ENCODE data around the gene ORAI3. TPM values are rescaled to one million over a fixed set of nuclear protein-coding genes. Genes with fewer than 3 reads are reported as not detected.

Gene ORAI3
- polyA plus RNA-seq, 1 of the 3 experiments (the other 2 are of a cell fraction), result 29.0 TPM

DNA sequence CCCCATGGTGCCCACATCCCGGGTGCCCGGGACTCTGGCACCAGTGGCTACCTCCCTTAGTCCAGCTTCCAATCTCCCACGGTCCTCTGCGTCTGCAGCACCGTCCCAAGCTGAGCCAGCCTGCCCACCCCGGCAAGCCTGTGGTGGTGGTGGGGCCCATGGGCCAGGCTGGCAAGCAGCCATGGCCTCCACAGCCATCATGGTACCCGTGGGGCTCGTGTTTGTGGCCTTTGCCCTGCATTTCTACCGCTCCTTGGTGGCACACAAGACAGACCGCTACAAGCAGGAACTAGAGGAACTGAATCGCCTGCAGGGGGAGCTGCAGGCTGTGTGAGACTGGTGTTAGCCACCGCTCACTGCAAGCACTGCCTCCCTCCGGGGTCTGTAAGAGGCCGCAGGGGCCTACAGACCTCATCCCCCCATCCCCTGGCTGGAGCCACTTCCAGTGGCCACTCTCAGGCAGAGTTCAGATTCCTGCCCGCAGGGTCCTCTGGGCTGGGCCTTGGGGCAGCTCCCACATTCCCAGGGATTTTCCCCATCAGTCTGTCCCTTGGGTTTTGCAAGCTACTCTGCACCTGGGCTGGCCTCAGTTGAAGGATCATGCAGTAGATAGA, 4.8 kb downstream of the ORAI3 start:
- H3F3A ChIP-seq (replicated peaks; ENCODE audit: insufficient read depth), result peaks cover 61% of the 10 kb centered on the region
- DNase-seq, result peak; percentile 76
- CTCF ChIA-PET, result interaction anchor here (0.7 to 6.4 kb wide), 26 partner anchors 9 to 507 kb away, joined by 3 to 45 read pairs (median 3); partner anchors contain the start of genes KAT8 and ZNF843
- H3K9ac ChIP-seq, result no peak overlapping the region
- no peaks in the 10 kb centered on the region for H3K27me3 ChIP-seq (ENCODE audit: insufficient read depth)
- no peak overlapping the region for H2AFZ ChIP-seq (ENCODE audit: low read depth)
- no peaks in the 10 kb centered on the region; the same call in 1 of the 2 replicates for H4K20me1 ChIP-seq (ENCODE audit: insufficient read depth)
- no peak overlapping the region for H3K4me3 ChIP-seq (ENCODE audit: low read depth in 2 of 2, low read length in 1 of 2)
- H3K79me2 ChIP-seq (ENCODE audit: insufficient read depth), result peaks cover 15% of the 10 kb centered on the region
- peaks cover 0 to 32% of the 10 kb centered on the region in 2 experiments; a peak in 1 of 4 replicates for H3K4me1 ChIP-seq (ENCODE audit: control insufficient read depth in 1 of 2, insufficient read depth in 2 of 2, low read depth in 1 of 2, low read length in 1 of 2)
- H3K9me3 ChIP-seq, result no peaks in the 10 kb centered on the region
- 39% methylated on average over 13 of the region's 15 CpGs for WGBS (ENCODE audit: low lambda C conversion rate)
- H3K36me3 ChIP-seq (replicated peaks in 1 of 2; ENCODE audit: control insufficient read depth in 1 of 2, insufficient read depth in 2 of 2, low read length in 1 of 2), result no peaks in the 10 kb centered on the region
- no peak overlapping the region for H3K4me2 ChIP-seq
- TF ChIP-seq, protein P1, sequence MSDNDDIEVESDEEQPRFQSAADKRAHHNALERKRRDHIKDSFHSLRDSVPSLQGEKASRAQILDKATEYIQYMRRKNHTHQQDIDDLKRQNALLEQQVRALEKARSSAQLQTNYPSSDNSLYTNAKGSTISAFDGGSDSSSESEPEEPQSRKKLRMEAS (IDR thresholded peaks at IDR 0.05; ENCODE audit: low read depth), result no peak
- peak; percentile 3; the same call in 1 of the 2 replicates for TF ChIP-seq NRF1 (IDR thresholded peaks at IDR 0.05; ENCODE audit: low read depth, low read length)
- no peak for TF ChIP-seq MXI1 (IDR thresholded peaks at IDR 0.05; ENCODE audit: low read depth, low read length)
- TF ChIP-seq RAD21 (IDR thresholded peaks at IDR 0.05; ENCODE audit: low read length), result peak; percentile 70
- peak; percentile 31 for TF ChIP-seq CHD2 (IDR thresholded peaks at IDR 0.05; ENCODE audit: low read length, partially characterized antibody)
- no peak for TF ChIP-seq TCF12 (IDR thresholded peaks at IDR 0.05)
- peak; percentile 55 for TF ChIP-seq ELF1 (IDR thresholded peaks at IDR 0.05)
- TF ChIP-seq, protein P2, sequence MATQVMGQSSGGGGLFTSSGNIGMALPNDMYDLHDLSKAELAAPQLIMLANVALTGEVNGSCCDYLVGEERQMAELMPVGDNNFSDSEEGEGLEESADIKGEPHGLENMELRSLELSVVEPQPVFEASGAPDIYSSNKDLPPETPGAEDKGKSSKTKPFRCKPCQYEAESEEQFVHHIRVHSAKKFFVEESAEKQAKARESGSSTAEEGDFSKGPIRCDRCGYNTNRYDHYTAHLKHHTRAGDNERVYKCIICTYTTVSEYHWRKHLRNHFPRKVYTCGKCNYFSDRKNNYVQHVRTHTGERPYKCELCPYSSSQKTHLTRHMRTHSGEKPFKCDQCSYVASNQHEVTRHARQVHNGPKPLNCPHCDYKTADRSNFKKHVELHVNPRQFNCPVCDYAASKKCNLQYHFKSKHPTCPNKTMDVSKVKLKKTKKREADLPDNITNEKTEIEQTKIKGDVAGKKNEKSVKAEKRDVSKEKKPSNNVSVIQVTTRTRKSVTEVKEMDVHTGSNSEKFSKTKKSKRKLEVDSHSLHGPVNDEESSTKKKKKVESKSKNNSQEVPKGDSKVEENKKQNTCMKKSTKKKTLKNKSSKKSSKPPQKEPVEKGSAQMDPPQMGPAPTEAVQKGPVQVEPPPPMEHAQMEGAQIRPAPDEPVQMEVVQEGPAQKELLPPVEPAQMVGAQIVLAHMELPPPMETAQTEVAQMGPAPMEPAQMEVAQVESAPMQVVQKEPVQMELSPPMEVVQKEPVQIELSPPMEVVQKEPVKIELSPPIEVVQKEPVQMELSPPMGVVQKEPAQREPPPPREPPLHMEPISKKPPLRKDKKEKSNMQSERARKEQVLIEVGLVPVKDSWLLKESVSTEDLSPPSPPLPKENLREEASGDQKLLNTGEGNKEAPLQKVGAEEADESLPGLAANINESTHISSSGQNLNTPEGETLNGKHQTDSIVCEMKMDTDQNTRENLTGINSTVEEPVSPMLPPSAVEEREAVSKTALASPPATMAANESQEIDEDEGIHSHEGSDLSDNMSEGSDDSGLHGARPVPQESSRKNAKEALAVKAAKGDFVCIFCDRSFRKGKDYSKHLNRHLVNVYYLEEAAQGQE (IDR thresholded peaks at IDR 0.05; ENCODE audit: low read depth, low read length), result no peak
- TF ChIP-seq, protein P3, sequence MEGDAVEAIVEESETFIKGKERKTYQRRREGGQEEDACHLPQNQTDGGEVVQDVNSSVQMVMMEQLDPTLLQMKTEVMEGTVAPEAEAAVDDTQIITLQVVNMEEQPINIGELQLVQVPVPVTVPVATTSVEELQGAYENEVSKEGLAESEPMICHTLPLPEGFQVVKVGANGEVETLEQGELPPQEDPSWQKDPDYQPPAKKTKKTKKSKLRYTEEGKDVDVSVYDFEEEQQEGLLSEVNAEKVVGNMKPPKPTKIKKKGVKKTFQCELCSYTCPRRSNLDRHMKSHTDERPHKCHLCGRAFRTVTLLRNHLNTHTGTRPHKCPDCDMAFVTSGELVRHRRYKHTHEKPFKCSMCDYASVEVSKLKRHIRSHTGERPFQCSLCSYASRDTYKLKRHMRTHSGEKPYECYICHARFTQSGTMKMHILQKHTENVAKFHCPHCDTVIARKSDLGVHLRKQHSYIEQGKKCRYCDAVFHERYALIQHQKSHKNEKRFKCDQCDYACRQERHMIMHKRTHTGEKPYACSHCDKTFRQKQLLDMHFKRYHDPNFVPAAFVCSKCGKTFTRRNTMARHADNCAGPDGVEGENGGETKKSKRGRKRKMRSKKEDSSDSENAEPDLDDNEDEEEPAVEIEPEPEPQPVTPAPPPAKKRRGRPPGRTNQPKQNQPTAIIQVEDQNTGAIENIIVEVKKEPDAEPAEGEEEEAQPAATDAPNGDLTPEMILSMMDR (IDR thresholded peaks at IDR 0.05), result peak; percentile 85
- TF ChIP-seq POLR2AphosphoS5 (IDR thresholded peaks at IDR 0.05; ENCODE audit: low read depth, low read length), result no peak
- no peak for TF ChIP-seq YY1 (IDR thresholded peaks at IDR 0.05; ENCODE audit: low read depth)
- H3K27ac ChIP-seq (ENCODE audit: low read depth in 2 of 2, low read length in 1 of 2), result peak overlapping the region; percentile 23 to 41; a peak in 3 of 4 replicates
- POLR2A ChIA-PET, result interaction anchor here (0.9 kb wide), 1 partner anchor 9 kb away, joined by 3 read pairs; no protein-coding TSS in a partner anchor
- no peaks in the 10 kb centered on the region for H3K9me2 ChIP-seq
